Activated T-helper 17 cell treated with anti-CD3 and anti-CD28 coated beads, Interleukin-2, amount 50 U/mL, for 72 hours (primary cell): ENCODE measurements around the gene SLC25A11. TPM values are rescaled to one million over a fixed set of nuclear protein-coding genes. Genes with fewer than 3 reads are reported as not detected.

ENCODE experiments used
- ATAC-seq: fragments of 150-1000 bp; cut with Tn5 transposase; replicated peaks from 2 replicates; pipeline ENCODE4 v1.10.0; 2021; ENCODE audit warnings: mild to moderate bottlenecking, moderate library complexity
- H3K27ac Mint-ChIP-seq: one replicate; pipeline ENCODE4 v1.8.0; 2022; ENCODE audit warnings: mixed read lengths
- H3K27me3 Mint-ChIP-seq: one replicate; pipeline ENCODE4 v1.8.0; 2022; ENCODE audit warnings: mixed read lengths
- H3K36me3 Mint-ChIP-seq: one replicate; pipeline ENCODE4 v1.8.0; 2022; ENCODE audit warnings: low read depth, mild to moderate bottlenecking, mixed read lengths
- H3K4me1 Mint-ChIP-seq: one replicate; pipeline ENCODE4 v1.8.0; 2022; ENCODE audit warnings: mixed read lengths
- H3K4me3 Mint-ChIP-seq: one replicate; pipeline ENCODE4 v1.8.0; 2022; ENCODE audit warnings: mild to moderate bottlenecking, mixed read lengths
- H3K9me3 Mint-ChIP-seq: one replicate; pipeline ENCODE4 v1.8.0; 2022; ENCODE audit warnings: mixed read lengths
- total RNA-seq, 2 donors: library from RNA; stranded (reverse); gene quantifications; one replicate each; pipeline ENCODE4 v1.2.3, GENCODE V29; 2022

SLC25A11 gene
- total RNA-seq, 2 donors from 2014 or later: 54.7 to 68.5 TPM

DNA sequence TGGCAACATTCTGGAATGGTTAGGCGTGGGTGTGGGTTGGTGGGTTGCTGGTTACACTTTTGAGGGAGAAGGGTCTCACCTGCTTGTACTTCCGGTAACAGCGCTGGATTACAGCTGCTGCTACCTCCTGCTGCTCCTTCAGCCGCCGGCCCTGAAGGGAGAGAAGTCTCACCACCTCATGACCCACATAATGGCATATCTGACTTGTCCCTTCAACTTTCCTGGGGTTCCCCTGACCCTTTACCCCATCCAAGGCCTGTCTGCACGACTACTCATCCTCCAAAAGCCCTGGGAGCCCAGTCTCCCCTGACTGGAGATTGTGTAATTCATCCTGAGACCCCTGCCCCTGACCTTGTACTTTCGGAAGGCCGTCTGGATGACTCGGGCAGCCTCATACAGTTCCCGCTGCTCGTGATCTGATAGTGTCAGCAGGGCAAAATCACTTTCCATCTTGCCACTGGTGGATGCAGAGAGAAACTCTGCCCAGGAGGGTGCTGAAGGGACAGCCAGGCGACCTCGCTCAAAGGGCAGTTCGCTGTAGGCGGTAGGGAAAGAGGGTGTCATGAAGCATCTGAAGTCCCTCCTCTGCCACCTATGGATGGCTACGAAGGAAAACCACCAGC, 29.8 kb upstream of the SLC25A11 start:
- peaks cover 33% of the 10 kb centered on the region for H3K4me1 Mint-ChIP-seq

GRCh38 chr17:4969047-4969550, 29.3 kb upstream of the SLC25A11 start:
- H3K4me1 Mint-ChIP-seq: peaks cover 33% of the 10 kb centered on the region
- ATAC-seq: peak; percentile 56

More for the DNA sequence above, 29.8 kb upstream of the SLC25A11 start:
- no peak overlapping the region for H3K4me3 Mint-ChIP-seq
- no peaks in the 10 kb centered on the region for H3K27me3 Mint-ChIP-seq
- no peaks in the 10 kb centered on the region for H3K36me3 Mint-ChIP-seq
- peaks cover 4% of the 10 kb centered on the region for H3K9me3 Mint-ChIP-seq
- H3K27ac Mint-ChIP-seq: no peak overlapping the region
- peak; percentile 42 for ATAC-seq

DNA sequence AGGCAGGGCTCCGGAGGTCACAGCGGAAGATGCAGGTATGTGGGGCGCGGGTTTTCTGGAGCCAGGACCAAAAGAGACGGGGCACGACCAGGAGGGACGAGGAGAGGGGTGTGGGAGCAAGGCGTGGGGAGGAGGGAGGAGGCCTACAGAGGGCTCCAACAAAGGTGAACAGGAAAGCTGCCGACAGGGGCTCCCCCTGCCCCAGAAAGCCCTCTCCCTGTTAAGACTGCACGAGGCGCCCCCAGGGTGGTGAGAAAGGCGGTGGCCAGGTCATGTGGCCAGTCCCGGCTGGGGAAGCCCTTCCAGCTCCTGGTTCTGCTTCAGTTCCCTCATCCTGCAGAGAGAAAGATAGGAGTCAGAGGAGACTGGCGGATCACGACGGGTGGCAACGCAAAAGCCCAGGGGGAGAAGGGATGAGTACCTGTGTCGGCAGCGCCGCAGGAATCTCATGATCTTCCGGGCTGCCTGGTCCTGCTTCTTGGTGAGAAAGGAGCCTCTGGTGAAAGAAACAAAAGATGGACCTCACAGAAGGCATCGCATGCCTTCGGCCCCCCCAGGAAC, 28.7 kb upstream of the SLC25A11 start:
- ATAC-seq: no peak
- Mint-ChIP-seq H3K4me3 (no peak overlapping the region), H3K36me3 (peaks cover 6% of the 10 kb centered on the region), H3K27me3 (no peaks in the 10 kb centered on the region), H3K9me3 (peaks cover 4% of the 10 kb centered on the region), H3K4me1 (peaks cover 33% of the 10 kb centered on the region), H3K27ac (no peak overlapping the region)

More at GRCh38 chr17:4969047-4969550, 29.3 kb upstream of the SLC25A11 start:
- H3K36me3 Mint-ChIP-seq: peaks cover 2% of the 10 kb centered on the region
- H3K27me3 Mint-ChIP-seq: no peaks in the 10 kb centered on the region
- no peak overlapping the region for H3K4me3 Mint-ChIP-seq
- H3K27ac Mint-ChIP-seq: no peak overlapping the region
- H3K9me3 Mint-ChIP-seq: peaks cover 4% of the 10 kb centered on the region

DNA sequence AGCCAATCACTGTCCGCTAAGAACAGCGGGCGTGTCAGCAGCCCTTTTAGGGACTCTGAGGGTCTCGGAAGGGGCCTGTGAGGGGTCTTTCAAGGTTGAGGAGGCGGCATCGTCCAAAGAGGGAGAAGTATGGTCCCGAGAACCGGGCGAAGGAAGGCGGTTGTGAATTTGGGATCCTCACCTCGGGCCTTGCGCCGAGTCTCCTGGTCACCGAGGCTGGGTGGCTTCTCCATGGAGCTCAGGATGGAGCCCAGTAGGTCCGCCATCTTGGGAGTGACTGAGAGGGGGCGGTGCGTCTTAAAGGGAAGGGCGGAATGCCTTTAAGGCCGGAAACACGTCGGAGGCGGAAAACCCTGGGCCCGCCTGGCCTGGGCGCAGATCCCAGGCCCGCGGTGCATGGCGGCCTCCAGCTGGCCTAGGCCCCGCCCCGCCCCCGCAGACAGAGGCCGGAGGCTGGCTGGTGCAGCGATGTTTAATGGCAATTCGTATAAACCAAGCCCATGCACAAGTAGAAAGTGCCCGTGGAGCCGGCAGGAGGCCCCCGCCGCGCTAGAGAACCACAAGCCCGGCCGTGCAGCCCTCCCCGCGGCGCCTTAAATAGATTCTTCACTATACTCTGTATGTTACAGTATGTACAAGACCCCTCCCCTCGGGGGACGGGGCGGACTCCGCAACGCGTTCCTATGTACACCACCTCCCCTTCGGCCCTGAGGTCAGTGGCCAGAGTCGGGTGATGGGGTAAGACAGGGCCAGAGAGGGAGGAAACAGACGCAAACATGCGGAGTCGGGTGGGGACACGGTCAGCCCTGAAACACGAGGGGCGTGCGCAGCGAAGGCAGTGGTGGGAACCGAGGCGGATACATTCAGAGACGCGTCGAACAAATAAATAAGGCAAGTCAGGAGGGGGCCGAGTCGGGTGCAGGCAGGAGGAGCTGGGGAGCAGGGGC, 28.0 kb upstream of the SLC25A11 start, which contains the start of gene SPAG7:
TSS of gene SPAG7 (minus strand) at position 279 of the 947 bp plus-strand sequence. CDS start at position 266, 13 bp downstream.
- Mint-ChIP-seq H3K4me3 (no peak within 1 kb of the TSS), H3K4me1 (peaks cover 33% of the 10 kb centered on the region), H3K36me3 (peaks cover 6% of the 10 kb centered on the region), H3K27ac (no peak within 1 kb of the TSS), H3K27me3 (no peaks in the 10 kb centered on the region), H3K9me3 (peaks cover 4% of the 10 kb centered on the region)
- ATAC-seq: peak; percentile 52

- Mint-ChIP-seq H3K4me1 (peaks cover 33% of the 10 kb centered on the region), H3K36me3 (peaks cover 6% of the 10 kb centered on the region), H3K9me3 (peaks cover 4% of the 10 kb centered on the region), H3K4me3 (no peak overlapping the region), H3K27ac (no peak overlapping the region), H3K27me3 (no peaks in the 10 kb centered on the region)
- peak; percentile 80 for ATAC-seq
These were observed 27.1 kb upstream of the SLC25A11 start for GRCh38 chr17:4966844-4967538.

GRCh38 chr17:4965311-4965986, 25.6 kb upstream of the SLC25A11 start:
- peaks cover 29% of the 10 kb centered on the region for H3K4me1 Mint-ChIP-seq
- H3K36me3 Mint-ChIP-seq: peaks cover 13% of the 10 kb centered on the region
- no peak for ATAC-seq
- H3K27me3 Mint-ChIP-seq: no peaks in the 10 kb centered on the region
- peak overlapping the region; percentile 18 for H3K4me3 Mint-ChIP-seq
- H3K27ac Mint-ChIP-seq: peak overlapping the region; percentile 28
- H3K9me3 Mint-ChIP-seq: peaks cover 4% of the 10 kb centered on the region

DNA sequence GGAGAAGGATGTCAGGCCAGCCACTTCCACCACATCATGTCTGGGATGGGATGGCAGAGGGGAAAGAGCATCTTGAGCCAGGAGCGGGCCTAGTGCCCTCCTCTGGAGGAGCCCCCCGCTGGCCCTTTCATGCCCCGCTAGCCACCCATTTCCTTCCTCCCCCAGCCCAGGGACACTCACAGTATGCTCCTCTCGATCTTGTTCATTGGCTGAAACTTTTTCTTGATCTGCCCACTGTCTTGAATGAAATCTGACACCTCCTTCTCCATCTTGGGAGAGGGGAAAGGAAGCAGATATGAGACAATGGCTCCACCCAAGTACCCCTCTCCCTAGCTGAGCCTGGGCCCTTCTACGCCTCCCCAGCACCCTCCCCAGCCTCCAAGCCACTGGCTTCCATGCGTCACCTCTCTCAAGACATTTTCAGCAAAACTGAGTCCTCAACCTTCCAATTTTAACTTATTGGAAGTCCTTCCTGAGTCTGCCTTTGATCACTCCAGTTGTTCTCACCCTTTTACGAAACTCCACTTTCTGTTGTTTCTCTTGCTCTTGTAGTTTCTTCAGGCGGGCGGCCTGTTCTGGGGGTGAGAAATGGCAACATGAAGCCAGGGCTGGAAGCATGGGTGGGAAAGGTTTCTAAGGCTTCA, 20.6 kb upstream of the SLC25A11 start:
- Mint-ChIP-seq H3K4me3 (no peak overlapping the region), H3K27ac (peak overlapping the region; percentile 25), H3K4me1 (peaks cover 18% of the 10 kb centered on the region), H3K27me3 (no peaks in the 10 kb centered on the region), H3K36me3 (peaks cover 34% of the 10 kb centered on the region), H3K9me3 (no peaks in the 10 kb centered on the region)
- no peak for ATAC-seq

DNA sequence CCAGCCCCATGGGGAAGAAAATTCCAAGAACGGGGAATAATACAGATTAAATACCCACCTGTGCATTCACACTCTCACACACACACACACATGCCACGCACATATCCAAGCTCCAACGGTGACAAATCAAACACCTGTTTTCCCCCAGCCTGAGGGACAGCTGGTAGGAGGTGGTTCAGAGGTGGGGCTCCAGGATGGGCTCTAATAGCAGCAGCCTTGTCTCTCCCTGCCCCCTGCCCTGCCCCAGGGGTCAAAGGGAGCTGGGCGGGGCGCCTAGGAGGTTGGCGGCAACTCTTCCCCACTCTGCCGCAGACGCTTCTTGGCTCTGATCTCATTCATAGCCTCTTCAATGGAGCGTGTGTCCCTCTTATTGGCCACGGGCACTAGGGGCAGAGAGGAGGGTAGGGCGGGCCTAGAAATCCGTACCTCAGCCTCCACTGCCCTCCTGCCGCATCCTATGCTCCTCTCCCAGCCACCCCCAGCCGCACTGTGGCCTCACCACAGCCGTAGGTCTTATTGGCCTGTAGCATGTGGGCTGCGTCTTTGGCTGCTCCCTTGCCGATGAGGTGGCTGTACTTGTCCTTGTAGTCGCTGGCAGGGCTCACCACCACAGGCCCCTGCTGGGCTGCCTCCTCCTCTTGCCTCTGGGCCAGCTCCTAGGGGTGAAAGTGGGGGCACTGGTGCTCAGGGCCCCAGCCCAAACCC, 19.6 kb upstream of the SLC25A11 start:
- Mint-ChIP-seq H3K9me3 (no peaks in the 10 kb centered on the region), H3K4me3 (no peak overlapping the region), H3K27me3 (no peaks in the 10 kb centered on the region), H3K27ac (no peak overlapping the region), H3K4me1 (peaks cover 14% of the 10 kb centered on the region), H3K36me3 (peaks cover 34% of the 10 kb centered on the region)
- no peak for ATAC-seq

GRCh38 chr17:4958102-4958501, 18.3 kb upstream of the SLC25A11 start:
- Mint-ChIP-seq H3K4me3 (no peak overlapping the region), H3K27ac (no peak overlapping the region), H3K9me3 (no peaks in the 10 kb centered on the region), H3K4me1 (peaks cover 14% of the 10 kb centered on the region), H3K27me3 (no peaks in the 10 kb centered on the region), H3K36me3 (peaks cover 28% of the 10 kb centered on the region)
- ATAC-seq: no peak

DNA sequence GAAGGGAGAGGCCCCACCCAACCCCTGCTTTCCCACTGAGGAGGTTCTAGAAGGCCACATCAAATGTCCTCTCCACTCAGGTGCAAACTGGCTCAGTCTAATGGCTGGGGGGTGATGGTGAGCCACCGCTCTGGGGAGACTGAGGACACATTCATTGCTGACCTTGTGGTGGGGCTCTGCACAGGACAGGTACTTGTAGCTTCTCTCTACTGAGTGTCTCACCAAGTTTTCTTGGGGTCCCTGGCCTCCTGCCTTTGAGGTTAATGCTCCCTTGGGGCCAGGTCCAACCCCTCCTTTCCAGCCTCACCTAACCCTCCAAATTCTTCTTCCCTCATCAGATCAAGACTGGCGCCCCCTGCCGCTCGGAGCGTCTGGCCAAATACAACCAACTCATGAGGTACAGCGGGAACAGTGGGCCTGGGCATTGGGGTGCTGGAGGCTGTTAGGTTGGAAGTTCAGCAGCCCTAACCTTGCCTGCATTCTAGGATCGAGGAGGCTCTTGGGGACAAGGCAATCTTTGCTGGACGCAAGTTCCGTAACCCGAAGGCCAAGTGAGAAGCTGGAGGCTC, 16.7 kb upstream of the SLC25A11 start:
- peak overlapping the region; percentile 31 for H3K27ac Mint-ChIP-seq
- no peaks in the 10 kb centered on the region for H3K27me3 Mint-ChIP-seq
- H3K4me1 Mint-ChIP-seq: peaks cover 14% of the 10 kb centered on the region
- H3K4me3 Mint-ChIP-seq: no peak overlapping the region
- no peaks in the 10 kb centered on the region for H3K9me3 Mint-ChIP-seq
- no peak for ATAC-seq
- peaks cover 28% of the 10 kb centered on the region for H3K36me3 Mint-ChIP-seq

DNA sequence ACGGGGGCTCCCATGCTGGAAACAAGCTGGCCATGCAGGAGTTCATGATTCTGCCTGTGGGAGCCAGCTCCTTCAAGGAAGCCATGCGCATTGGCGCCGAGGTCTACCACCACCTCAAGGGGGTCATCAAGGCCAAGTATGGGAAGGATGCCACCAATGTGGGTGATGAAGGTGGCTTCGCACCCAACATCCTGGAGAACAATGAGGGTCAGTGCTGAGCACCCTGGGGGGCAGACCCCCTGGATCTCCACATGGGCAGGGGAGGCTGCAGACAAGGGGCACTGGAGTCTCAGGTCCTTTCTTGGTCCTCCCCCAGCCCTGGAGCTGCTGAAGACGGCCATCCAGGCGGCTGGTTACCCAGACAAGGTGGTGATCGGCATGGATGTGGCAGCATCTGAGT, 15.2 kb upstream of the SLC25A11 start:
- H3K4me1 Mint-ChIP-seq: peaks cover 17% of the 10 kb centered on the region

GRCh38 chr17:4953451-4953961, 13.7 kb upstream of the SLC25A11 start:
- Mint-ChIP-seq H3K9me3 (no peaks in the 10 kb centered on the region), H3K36me3 (peaks cover 9% of the 10 kb centered on the region), H3K4me1 (peaks cover 17% of the 10 kb centered on the region), H3K4me3 (no peak overlapping the region), H3K27me3 (no peaks in the 10 kb centered on the region), H3K27ac (no peak overlapping the region)
- ATAC-seq: no peak

More for the DNA sequence above, 15.2 kb upstream of the SLC25A11 start:
- Mint-ChIP-seq H3K27ac (no peak overlapping the region), H3K36me3 (peaks cover 17% of the 10 kb centered on the region), H3K27me3 (no peaks in the 10 kb centered on the region), H3K9me3 (no peaks in the 10 kb centered on the region), H3K4me3 (no peak overlapping the region)
- no peak for ATAC-seq
